Effector memory CD8-positive, alpha-beta T cell (primary cell): ENCODE data around the gene SHLD1.
A peak's percentile ranks its signal among the peaks of the same experiment; 100 is the strongest.
"Not testable (repeated sequence)": the region's sequence is repeated elsewhere in the genome, so short reads cannot be mapped to it uniquely, and the experiment has no call there.

ENCODE experiments used
- ATAC-seq: fragments of 150-1000 bp; cut with Tn5 transposase; replicated peaks from 2 replicates; pipeline ENCODE4 v1.10.0; 2021; ENCODE audit warnings: mild to moderate bottlenecking, moderate library complexity
- DNase-seq, 3 experiments: peaks; one replicate each; pipeline ENCODE4 v3.0.0; 2021
- H3K27ac Mint-ChIP-seq, 2 donors: one replicate each; pipeline ENCODE4 v1.8.0; 2022; ENCODE audit warnings: mild to moderate bottlenecking in 2 of 2, mixed read lengths in 2 of 2, moderate library complexity in 2 of 2
- H3K27me3 Mint-ChIP-seq, 2 donors: one replicate each; pipeline ENCODE4 v1.8.0; 2022; ENCODE audit warnings: mixed read lengths in 2 of 2
- H3K36me3 Mint-ChIP-seq: one replicate; pipeline ENCODE4 v1.8.0; 2022; ENCODE audit warnings: mild to moderate bottlenecking, moderate library complexity, mixed read lengths; ENCODE audit not compliant: insufficient read depth
- H3K4me1 Mint-ChIP-seq, 2 donors: one replicate each; pipeline ENCODE4 v1.8.0; 2022; ENCODE audit warnings: low read depth in 2 of 2, mixed read lengths in 2 of 2
- H3K4me3 Mint-ChIP-seq, 2 donors: one replicate each; pipeline ENCODE4 v1.8.0; 2022; ENCODE audit warnings: mild to moderate bottlenecking in 2 of 2, mixed read lengths in 2 of 2, moderate library complexity in 2 of 2
- H3K9me3 Mint-ChIP-seq, 2 donors: one replicate each; pipeline ENCODE4 v1.8.0; 2022; ENCODE audit warnings: mixed read lengths in 2 of 2

Gene SHLD1

GRCh38 chr20:5745416-5746030 lies 4.7 kb upstream of the SHLD1 start:
- Mint-ChIP-seq H3K9me3 (peaks cover 0 to 1% of the 10 kb centered on the region in 2 donors), H3K4me3 (no peak overlapping the region), H3K27ac (no peak overlapping the region), H3K27me3 (peaks cover 0 to 8% of the 10 kb centered on the region in 2 donors), H3K4me1 (peaks cover 3 to 6% of the 10 kb centered on the region in 2 donors), H3K36me3 (peaks cover 6% of the 10 kb centered on the region)
- DNase-seq (no peak), ATAC-seq (no peak)

GRCh38 chr20:5746064-5746463 lies 4.1 kb upstream of the SHLD1 start:
- peaks cover 0 to 1% of the 10 kb centered on the region in 2 donors for H3K9me3 Mint-ChIP-seq
- peaks cover 6% of the 10 kb centered on the region for H3K36me3 Mint-ChIP-seq
- ATAC-seq (no peak), DNase-seq (no peak)
- H3K4me3 Mint-ChIP-seq = no peak overlapping the region
- no peak overlapping the region for H3K27ac Mint-ChIP-seq
- H3K27me3 Mint-ChIP-seq = peaks cover 0 to 8% of the 10 kb centered on the region in 2 donors
- peaks cover 6 to 9% of the 10 kb centered on the region in 2 donors for H3K4me1 Mint-ChIP-seq

GRCh38 chr20:5748246-5748645 lies 2.0 kb upstream of the SHLD1 start:
- peaks cover 6% of the 10 kb centered on the region for H3K36me3 Mint-ChIP-seq

GRCh38 chr20:5749512-5749951 lies 669 bp upstream of the SHLD1 start:
- H3K36me3 Mint-ChIP-seq, H3K27ac Mint-ChIP-seq, DNase-seq, H3K27me3 Mint-ChIP-seq, ATAC-seq, H3K4me3 Mint-ChIP-seq, H3K9me3 Mint-ChIP-seq: not testable (repeated sequence)
- peaks cover 15 to 26% of the 10 kb centered on the region in 2 donors for H3K4me1 Mint-ChIP-seq

More at GRCh38 chr20:5748246-5748645, 2.0 kb upstream of the SHLD1 start:
- DNase-seq (no peak), ATAC-seq (no peak)
- Mint-ChIP-seq H3K4me1 (peaks cover 10 to 16% of the 10 kb centered on the region in 2 donors), H3K27me3 (peaks cover 0 to 8% of the 10 kb centered on the region in 2 donors), H3K9me3 (peaks cover 0 to 1% of the 10 kb centered on the region in 2 donors), H3K27ac (no peak overlapping the region), H3K4me3 (no peak overlapping the region)

GRCh38 chr20:5751856-5752255 lies 1.7 kb downstream of the SHLD1 start:
- ATAC-seq (no peak), DNase-seq (no peak)
- Mint-ChIP-seq H3K4me3 (peak overlapping the region; percentile 82 to 89), H3K27ac (peak overlapping the region in 1 of 2 donors; percentile 17), H3K27me3 (peaks cover 0 to 5% of the 10 kb centered on the region in 2 donors), H3K36me3 (peaks cover 11% of the 10 kb centered on the region), H3K4me1 (peaks cover 16 to 36% of the 10 kb centered on the region in 2 donors), H3K9me3 (peaks cover 0 to 1% of the 10 kb centered on the region in 2 donors)

GRCh38 chr20:5753814-5754213 lies 3.6 kb downstream of the SHLD1 start:
- H3K9me3 Mint-ChIP-seq = peaks cover 0 to 1% of the 10 kb centered on the region in 2 donors
- no peak overlapping the region for H3K4me3 Mint-ChIP-seq
- no peaks in the 10 kb centered on the region for H3K27me3 Mint-ChIP-seq
- H3K4me1 Mint-ChIP-seq = peaks cover 20 to 42% of the 10 kb centered on the region in 2 donors
- H3K36me3 Mint-ChIP-seq = peaks cover 27% of the 10 kb centered on the region
- H3K27ac Mint-ChIP-seq = peak overlapping the region in 1 of 2 donors; percentile 57
- DNase-seq (no peak), ATAC-seq (no peak)

GRCh38 chr20:5757949-5758348 lies 7.7 kb downstream of the SHLD1 start:
- peaks cover 32% of the 10 kb centered on the region for H3K36me3 Mint-ChIP-seq
- DNase-seq = no peak
- H3K4me3 Mint-ChIP-seq = no peak overlapping the region
- peaks cover 20 to 42% of the 10 kb centered on the region in 2 donors for H3K4me1 Mint-ChIP-seq
- ATAC-seq = no peak
- no peaks in the 10 kb centered on the region for H3K9me3 Mint-ChIP-seq
- H3K27me3 Mint-ChIP-seq = no peaks in the 10 kb centered on the region
- no peak overlapping the region for H3K27ac Mint-ChIP-seq

GRCh38 chr20:5766085-5766764 lies 16.0 kb downstream of the SHLD1 start:
- no peaks in the 10 kb centered on the region for H3K27me3 Mint-ChIP-seq
- peaks cover 8% of the 10 kb centered on the region for H3K36me3 Mint-ChIP-seq
- no peak for DNase-seq
- H3K9me3 Mint-ChIP-seq = no peaks in the 10 kb centered on the region
- peaks cover 6 to 23% of the 10 kb centered on the region in 2 donors for H3K4me1 Mint-ChIP-seq
- ATAC-seq = no peak
- H3K27ac Mint-ChIP-seq = no peak overlapping the region
- no peak overlapping the region for H3K4me3 Mint-ChIP-seq

GRCh38 chr20:5767493-5768098 lies 17.4 kb downstream of the SHLD1 start:
- Mint-ChIP-seq H3K4me1 (peaks cover 6 to 23% of the 10 kb centered on the region in 2 donors), H3K27ac (peak overlapping the region in 1 of 2 donors; percentile 84), H3K9me3 (no peaks in the 10 kb centered on the region), H3K4me3 (no peak overlapping the region), H3K27me3 (no peaks in the 10 kb centered on the region), H3K36me3 (peaks cover 12% of the 10 kb centered on the region)
- ATAC-seq = no peak
- no peak for DNase-seq

GRCh38 chr20:5770231-5770986 lies 20.2 kb downstream of the SHLD1 start:
- no peaks in the 10 kb centered on the region for H3K9me3 Mint-ChIP-seq

GRCh38 chr20:5770987-5771318 lies 20.8 kb downstream of the SHLD1 start:
- H3K27ac Mint-ChIP-seq = no peak overlapping the region
- H3K27me3 Mint-ChIP-seq = no peaks in the 10 kb centered on the region
- H3K4me3 Mint-ChIP-seq = no peak overlapping the region
- H3K4me1 Mint-ChIP-seq = peaks cover 8 to 18% of the 10 kb centered on the region in 2 donors
- peaks cover 29% of the 10 kb centered on the region for H3K36me3 Mint-ChIP-seq
- H3K9me3 Mint-ChIP-seq = no peaks in the 10 kb centered on the region
- ATAC-seq (no peak), DNase-seq (no peak)

More at GRCh38 chr20:5770231-5770986, 20.2 kb downstream of the SHLD1 start:
- Mint-ChIP-seq H3K27ac (peak overlapping the region in 1 of 2 donors; percentile 28), H3K4me3 (no peak overlapping the region), H3K36me3 (peaks cover 26% of the 10 kb centered on the region), H3K4me1 (peaks cover 8 to 18% of the 10 kb centered on the region in 2 donors), H3K27me3 (no peaks in the 10 kb centered on the region)
- DNase-seq (no peak), ATAC-seq (no peak)

GRCh38 chr20:5772704-5773103 lies 22.5 kb downstream of the SHLD1 start:
- ATAC-seq = no peak
- H3K36me3 Mint-ChIP-seq = peaks cover 31% of the 10 kb centered on the region
- H3K27me3 Mint-ChIP-seq = no peaks in the 10 kb centered on the region
- H3K4me1 Mint-ChIP-seq = peaks cover 6 to 15% of the 10 kb centered on the region in 2 donors
- no peak for DNase-seq
- no peak overlapping the region for H3K4me3 Mint-ChIP-seq
- no peaks in the 10 kb centered on the region for H3K9me3 Mint-ChIP-seq
- peak overlapping the region in 1 of 2 donors; percentile 63 for H3K27ac Mint-ChIP-seq

- peaks cover 6 to 10% of the 10 kb centered on the region in 2 donors for H3K4me1 Mint-ChIP-seq
- H3K27ac Mint-ChIP-seq = peak overlapping the region in 1 of 2 donors; percentile 16
- H3K9me3 Mint-ChIP-seq = no peaks in the 10 kb centered on the region
- H3K27me3 Mint-ChIP-seq = no peaks in the 10 kb centered on the region
- DNase-seq = no peak
- no peak overlapping the region for H3K4me3 Mint-ChIP-seq
- H3K36me3 Mint-ChIP-seq = peaks cover 38% of the 10 kb centered on the region
- no peak for ATAC-seq
These were observed 23.4 kb downstream of the SHLD1 start for GRCh38 chr20:5773589-5773988.
